ENCODE results near the gene SLC5A2.
A peak's percentile ranks its signal among the peaks of the same experiment; 100 is the strongest.
"Not testable (repeated sequence)": the region's sequence is repeated elsewhere in the genome, so short reads cannot be mapped to it uniquely, and the experiment has no call there.

Gene SLC5A2

GRCh38 chr16:31441956-31442355 lies 41.0 kb upstream of the SLC5A2 start:
- Histone ChIP-seq H3K4me3 (ENCODE audit: low read length) (no peak overlapping the region), H3F3A (ENCODE audit: control insufficient read depth, insufficient read depth) (0 out of 2 replicates have a peak, but pooled peaks cover 2% of the 10 kb centered on the region), H3K36me3 (ENCODE audit: control insufficient read depth, low read length) (no peaks in the 10 kb centered on the region), H3K9me2 (replicated peaks; ENCODE audit: control insufficient read depth, low read length) (no peaks in the 10 kb centered on the region), H3K79me2 (ENCODE audit: control insufficient read depth, low read length) (no peaks in the 10 kb centered on the region), H3K27ac (ENCODE audit: low read depth, low read length) (no peak overlapping the region), H3K4me2 (ENCODE audit: low read length) (no peak overlapping the region), H3K27me3 (ENCODE audit: control insufficient read depth, low read length) (no peaks in the 10 kb centered on the region), H3K4me1 (ENCODE audit: control insufficient read depth, low read length) (peaks cover 28% of the 10 kb centered on the region), H4K20me1 (ENCODE audit: control insufficient read depth, insufficient read depth, low read depth, low read length) (no peaks in the 10 kb centered on the region), H3K9me3 (ENCODE audit: control insufficient read depth, insufficient read depth, low read length) (no peaks in the 10 kb centered on the region)
- no peak for TF ChIP-seq EZH2phosphoT487 (IDR thresholded peaks at IDR 0.05; ENCODE audit: borderline replicate concordance, low read length)
- TF ChIP-seq CTCF (IDR thresholded peaks at IDR 0.05; ENCODE audit: low read depth, low read length, poor library complexity, severe bottlenecking) = no peak

- not testable (repeated sequence) for H3K9me2 ChIP-seq (replicated peaks; ENCODE audit: control insufficient read depth, low read length); H3K4me3 ChIP-seq (ENCODE audit: low read length); H3F3A ChIP-seq (ENCODE audit: control insufficient read depth, insufficient read depth); H3K4me1 ChIP-seq (ENCODE audit: control insufficient read depth, low read length); H3K79me2 ChIP-seq (ENCODE audit: control insufficient read depth, low read length); H4K20me1 ChIP-seq (ENCODE audit: control insufficient read depth, insufficient read depth, low read depth, low read length); H3K9me3 ChIP-seq (ENCODE audit: control insufficient read depth, insufficient read depth, low read length); H3K27ac ChIP-seq (ENCODE audit: low read depth, low read length); H3K27me3 ChIP-seq (ENCODE audit: control insufficient read depth, low read length); H3K4me2 ChIP-seq (ENCODE audit: low read length); H3K36me3 ChIP-seq (ENCODE audit: control insufficient read depth, low read length)
Measured at GRCh38 chr16:31445931-31446330, 37.0 kb upstream of the SLC5A2 start.

- H3F3A ChIP-seq (ENCODE audit: control insufficient read depth, insufficient read depth) = peaks cover 3% of the 10 kb centered on the region; the same call in 1 of the 2 replicates
- no peaks in the 10 kb centered on the region for H3K9me2 ChIP-seq (replicated peaks; ENCODE audit: control insufficient read depth, low read length)
- peaks cover 14% of the 10 kb centered on the region for H4K20me1 ChIP-seq (ENCODE audit: control insufficient read depth, insufficient read depth, low read depth, low read length)
- H3K27me3 ChIP-seq (ENCODE audit: control insufficient read depth, low read length) = no peaks in the 10 kb centered on the region
- H3K9me3 ChIP-seq (ENCODE audit: control insufficient read depth, insufficient read depth, low read length) = no peaks in the 10 kb centered on the region
- no peak overlapping the region for H3K27ac ChIP-seq (ENCODE audit: low read depth, low read length)
- no peak overlapping the region for H3K4me3 ChIP-seq (ENCODE audit: low read length)
- peaks cover 9% of the 10 kb centered on the region for H3K36me3 ChIP-seq (ENCODE audit: control insufficient read depth, low read length)
- H3K79me2 ChIP-seq (ENCODE audit: control insufficient read depth, low read length) = peaks cover 13% of the 10 kb centered on the region
- TF ChIP-seq EZH2phosphoT487 (IDR thresholded peaks at IDR 0.05; ENCODE audit: borderline replicate concordance, low read length) (no peak), CTCF (IDR thresholded peaks at IDR 0.05; ENCODE audit: low read depth, low read length, poor library complexity, severe bottlenecking) (no peak)
- peaks cover 9% of the 10 kb centered on the region for H3K4me1 ChIP-seq (ENCODE audit: control insufficient read depth, low read length)
- H3K4me2 ChIP-seq (ENCODE audit: low read length) = no peak overlapping the region
Measured at GRCh38 chr16:31451201-31451600, 31.7 kb upstream of the SLC5A2 start.

- Histone ChIP-seq H3K27me3 (ENCODE audit: control insufficient read depth, low read length) (no peaks in the 10 kb centered on the region), H3K4me3 (ENCODE audit: low read length) (no peak overlapping the region), H4K20me1 (ENCODE audit: control insufficient read depth, insufficient read depth, low read depth, low read length) (peaks cover 14% of the 10 kb centered on the region), H3K9me2 (replicated peaks; ENCODE audit: control insufficient read depth, low read length) (no peaks in the 10 kb centered on the region), H3K79me2 (ENCODE audit: control insufficient read depth, low read length) (peaks cover 17% of the 10 kb centered on the region), H3K9me3 (ENCODE audit: control insufficient read depth, insufficient read depth, low read length) (no peaks in the 10 kb centered on the region), H3K4me1 (ENCODE audit: control insufficient read depth, low read length) (peaks cover 10% of the 10 kb centered on the region), H3K36me3 (ENCODE audit: control insufficient read depth, low read length) (peaks cover 9% of the 10 kb centered on the region), H3K27ac (ENCODE audit: low read depth, low read length) (no peak overlapping the region), H3K4me2 (ENCODE audit: low read length) (no peak overlapping the region), H3F3A (ENCODE audit: control insufficient read depth, insufficient read depth) (peaks cover 3% of the 10 kb centered on the region; the same call in 1 of the 2 replicates)
- no peak for TF ChIP-seq EZH2phosphoT487 (IDR thresholded peaks at IDR 0.05; ENCODE audit: borderline replicate concordance, low read length)
- TF ChIP-seq CTCF (IDR thresholded peaks at IDR 0.05; ENCODE audit: low read depth, low read length, poor library complexity, severe bottlenecking) = peak; percentile 35
Measured at GRCh38 chr16:31451681-31452351, 31.1 kb upstream of the SLC5A2 start.
